IPS-20b (cell line): ENCODE results near the gene NFIC.
"Not testable (repeated sequence)": the region's sequence is repeated elsewhere in the genome, so short reads cannot be mapped to it uniquely, and the experiment has no call there.

Experiments
- H3K27ac ChIP-seq: one replicate; pipeline ENCODE4 v1.5.1; 2013; ENCODE audit warnings: low read length
- H3K27me3 ChIP-seq: 2 replicates; pipeline ENCODE4 v1.6.1; 2013; ENCODE audit warnings: mild to moderate bottlenecking, low read length, inconsistent platforms; ENCODE audit not compliant: insufficient read depth
- H3K36me3 ChIP-seq: 2 replicates; pipeline ENCODE4 v1.6.1; 2013; ENCODE audit warnings: low read depth, mild to moderate bottlenecking, inconsistent platforms, low read length, moderate library complexity; ENCODE audit not compliant: insufficient read depth
- H3K4me1 ChIP-seq: 2 replicates; pipeline ENCODE4 v1.6.1; 2013; ENCODE audit warnings: mild to moderate bottlenecking, control low read depth, inconsistent platforms, low read length, moderate library complexity; ENCODE audit not compliant: insufficient read depth
- H3K4me3 ChIP-seq: 2 replicates; pipeline ENCODE4 v1.5.1; 2013; ENCODE audit warnings: mild to moderate bottlenecking, low read length, inconsistent platforms
- H3K9ac ChIP-seq: 2 replicates; pipeline ENCODE4 v1.6.1; 2013; ENCODE audit warnings: low read depth, mild to moderate bottlenecking, inconsistent platforms, low read length, moderate library complexity
- H3K9me3 ChIP-seq: 2 replicates; pipeline ENCODE4 v1.6.1; 2013; ENCODE audit warnings: mild to moderate bottlenecking, low read depth, low read length, inconsistent platforms; ENCODE audit not compliant: insufficient read depth

Gene NFIC

DNA sequence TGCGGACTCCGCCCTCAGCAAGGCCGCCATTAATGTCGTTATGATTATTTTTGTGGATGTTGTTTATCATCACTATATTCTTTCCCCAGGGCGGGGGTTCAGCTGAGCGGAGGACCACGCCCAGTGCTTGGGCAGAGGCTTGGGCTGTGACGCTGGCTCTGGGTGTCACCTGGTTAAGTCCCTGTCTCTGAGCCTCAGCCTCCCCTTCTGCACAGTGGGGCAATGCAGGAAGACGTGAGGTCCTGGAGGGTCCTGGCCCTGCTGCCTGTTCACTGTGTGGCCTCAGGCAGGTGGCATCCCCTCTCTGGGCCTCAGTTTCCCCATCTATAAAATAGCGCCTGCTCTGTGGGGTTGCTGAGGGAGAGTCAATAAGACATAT is 32.5 kb downstream of the NFIC start:
- no peaks in the 10 kb centered on the region for H3K9me3 ChIP-seq
- peaks cover 20% of the 10 kb centered on the region for H3K27me3 ChIP-seq
- H3K9ac ChIP-seq: no peak overlapping the region
- peak overlapping the region; percentile 35; the same call in 1 of the 2 replicates for H3K4me3 ChIP-seq
- 0 out of 2 replicates have a peak, but pooled peaks cover 4% of the 10 kb centered on the region for H3K4me1 ChIP-seq
- no peak overlapping the region for H3K27ac ChIP-seq
- no peaks in the 10 kb centered on the region for H3K36me3 ChIP-seq

DNA sequence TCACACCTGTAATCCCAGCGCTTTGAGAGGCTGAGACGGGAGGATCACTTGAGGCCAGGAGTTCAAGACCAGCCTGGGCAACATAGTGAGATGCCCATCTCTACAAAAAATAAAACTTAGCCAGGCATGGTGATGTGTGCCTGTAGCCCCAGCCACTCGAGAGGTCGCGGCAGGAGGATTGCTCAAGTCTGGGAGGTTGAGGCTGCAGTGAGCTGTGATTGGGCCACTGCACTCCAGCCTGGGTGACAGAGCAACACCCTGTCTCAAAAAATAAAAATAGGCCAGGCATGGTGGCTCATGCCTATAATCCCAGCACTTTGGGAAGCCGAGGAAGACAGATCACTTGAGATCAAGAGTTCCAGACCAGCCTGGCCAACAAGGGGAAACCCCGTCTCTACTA is 32.9 kb downstream of the NFIC start:
- H3K36me3 ChIP-seq, H3K9me3 ChIP-seq, H3K9ac ChIP-seq, H3K4me3 ChIP-seq, H3K27ac ChIP-seq, H3K4me1 ChIP-seq: not testable (repeated sequence)
- peaks cover 20% of the 10 kb centered on the region for H3K27me3 ChIP-seq

DNA sequence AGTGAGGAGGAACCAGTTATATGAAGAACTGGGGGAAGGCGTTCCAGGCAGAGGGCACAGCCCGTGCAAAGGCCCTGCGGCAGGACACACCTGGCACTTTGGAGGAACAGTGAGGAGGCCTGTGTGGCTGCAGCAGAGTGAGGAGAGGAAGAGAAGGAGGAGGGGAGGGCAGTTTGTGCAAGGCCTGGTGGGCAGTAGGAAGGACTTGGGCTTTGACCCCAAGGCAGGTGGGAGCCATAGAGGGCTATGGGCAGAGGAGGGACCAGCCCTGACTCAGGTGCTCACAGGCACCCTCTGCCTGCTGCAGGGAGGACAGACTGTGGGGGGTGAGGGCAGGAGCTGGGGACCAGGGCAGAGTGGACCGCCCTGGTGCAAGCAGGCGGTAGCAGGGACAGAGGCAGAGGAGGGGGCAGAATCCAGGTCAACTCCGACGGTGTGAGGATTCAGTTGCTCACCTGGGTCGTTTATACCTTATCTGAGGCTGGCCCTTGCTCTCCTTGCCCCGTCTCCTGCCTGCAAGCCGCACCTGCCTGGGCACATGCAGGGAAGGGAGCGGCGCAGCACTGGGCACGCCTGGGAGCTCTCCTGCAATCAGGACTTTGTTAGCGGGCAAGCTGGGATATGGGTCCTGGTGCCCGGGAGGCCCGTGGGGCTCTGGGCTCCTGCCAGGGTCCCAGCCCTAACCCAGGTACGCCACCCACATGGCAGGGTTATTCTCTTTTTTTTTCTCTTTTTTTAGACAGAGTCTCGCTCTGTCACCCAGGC is 34.8 kb downstream of the NFIC start:
- Histone ChIP-seq H3K9ac (no peak overlapping the region), H3K4me1 (0 out of 2 replicates have a peak, but pooled peaks cover 4% of the 10 kb centered on the region), H3K36me3 (no peaks in the 10 kb centered on the region), H3K27ac (no peak overlapping the region), H3K4me3 (no peak overlapping the region), H3K9me3 (no peaks in the 10 kb centered on the region), H3K27me3 (peaks cover 20% of the 10 kb centered on the region)

DNA sequence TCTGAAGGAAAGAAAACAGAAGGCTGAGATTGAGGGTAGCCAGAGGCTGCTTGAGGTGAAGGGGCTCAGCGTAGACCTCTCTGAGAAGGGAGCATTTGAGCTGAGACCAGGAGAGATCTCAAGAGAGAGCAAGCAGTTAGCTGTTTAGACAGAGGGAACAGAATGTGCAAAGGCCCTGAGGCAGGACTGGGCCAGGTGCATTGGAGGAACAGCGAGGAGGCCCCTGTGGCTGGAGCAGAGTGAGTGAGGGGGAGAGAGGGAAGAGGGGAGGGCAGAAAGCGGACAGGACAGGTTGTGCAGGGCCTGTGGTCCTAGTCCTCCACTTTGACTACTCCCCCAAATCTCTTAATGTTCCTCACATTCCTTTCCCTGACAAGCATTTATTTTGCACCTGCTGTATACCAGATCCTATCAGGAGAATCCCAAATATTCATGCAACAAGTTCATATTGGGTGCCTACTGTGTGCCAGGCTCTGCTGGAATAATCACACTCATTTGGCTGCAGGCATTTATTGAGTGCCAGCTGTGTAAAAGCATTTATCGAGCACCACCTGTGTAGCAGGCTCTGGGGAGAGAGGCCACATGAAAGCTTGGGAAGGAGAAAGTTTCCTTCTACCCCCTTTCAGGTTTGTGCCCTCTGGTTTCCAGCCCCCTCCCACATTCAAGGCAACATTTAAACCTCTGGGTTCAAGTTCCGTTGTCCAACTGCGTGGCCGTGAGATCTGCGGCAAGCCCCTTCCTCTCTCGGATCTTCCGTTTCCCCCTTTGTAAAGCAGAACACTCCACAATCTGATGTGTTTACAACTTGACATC is 36.5 kb downstream of the NFIC start:
- H3K27ac ChIP-seq: no peak overlapping the region
- H3K9me3 ChIP-seq: no peaks in the 10 kb centered on the region
- H3K4me1 ChIP-seq: no peaks in the 10 kb centered on the region
- no peak overlapping the region for H3K4me3 ChIP-seq
- H3K9ac ChIP-seq: no peak overlapping the region
- peaks cover 13% of the 10 kb centered on the region for H3K27me3 ChIP-seq
- H3K36me3 ChIP-seq: no peaks in the 10 kb centered on the region

DNA sequence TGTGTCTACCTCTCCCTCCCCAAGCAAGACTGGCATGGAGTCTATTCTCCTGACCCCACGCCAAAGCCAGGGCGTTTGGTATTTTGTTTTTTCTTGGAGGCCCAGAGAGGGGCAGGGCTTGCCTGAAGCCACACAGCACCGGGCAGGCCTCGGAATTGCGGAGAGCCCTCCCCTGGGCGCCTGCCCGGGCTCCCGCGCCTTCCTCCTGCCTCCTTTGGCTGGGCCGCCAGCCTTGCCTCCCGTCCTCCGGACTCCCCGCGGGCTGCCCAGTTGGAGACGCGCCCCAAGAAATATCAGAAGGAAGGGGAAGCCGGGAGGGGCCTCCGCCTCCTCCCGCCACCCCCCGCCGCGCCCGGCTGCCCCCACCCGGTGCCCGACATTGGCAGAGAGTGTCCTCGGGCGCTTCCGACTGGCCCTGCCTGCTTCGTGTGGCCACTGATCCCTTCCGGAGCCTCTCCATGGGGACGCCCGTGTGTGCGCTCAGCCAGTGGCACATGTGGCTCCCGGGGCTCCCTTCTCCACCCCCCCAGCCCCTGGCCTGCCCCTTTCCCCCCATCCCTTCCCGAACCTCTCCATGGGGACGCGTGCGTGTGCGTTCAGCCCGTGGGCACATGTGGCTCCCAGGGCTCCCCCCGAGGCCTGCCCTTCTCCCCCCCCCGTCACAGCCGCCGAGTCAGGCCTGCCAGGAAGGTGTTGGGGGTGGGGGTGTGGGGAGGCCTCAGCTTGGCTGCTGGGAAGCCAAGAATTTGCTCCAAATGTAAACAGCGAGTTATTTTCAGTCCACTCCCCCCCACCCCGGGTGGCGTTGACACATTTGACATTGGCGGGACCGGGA is 37.3 kb downstream of the NFIC start:
- no peaks in the 10 kb centered on the region for H3K4me1 ChIP-seq
- peaks cover 4% of the 10 kb centered on the region for H3K27me3 ChIP-seq
- H3K9me3 ChIP-seq: no peaks in the 10 kb centered on the region
- H3K9ac ChIP-seq: no peak overlapping the region
- no peak overlapping the region for H3K4me3 ChIP-seq
- no peaks in the 10 kb centered on the region for H3K36me3 ChIP-seq
- H3K27ac ChIP-seq: no peak overlapping the region

DNA sequence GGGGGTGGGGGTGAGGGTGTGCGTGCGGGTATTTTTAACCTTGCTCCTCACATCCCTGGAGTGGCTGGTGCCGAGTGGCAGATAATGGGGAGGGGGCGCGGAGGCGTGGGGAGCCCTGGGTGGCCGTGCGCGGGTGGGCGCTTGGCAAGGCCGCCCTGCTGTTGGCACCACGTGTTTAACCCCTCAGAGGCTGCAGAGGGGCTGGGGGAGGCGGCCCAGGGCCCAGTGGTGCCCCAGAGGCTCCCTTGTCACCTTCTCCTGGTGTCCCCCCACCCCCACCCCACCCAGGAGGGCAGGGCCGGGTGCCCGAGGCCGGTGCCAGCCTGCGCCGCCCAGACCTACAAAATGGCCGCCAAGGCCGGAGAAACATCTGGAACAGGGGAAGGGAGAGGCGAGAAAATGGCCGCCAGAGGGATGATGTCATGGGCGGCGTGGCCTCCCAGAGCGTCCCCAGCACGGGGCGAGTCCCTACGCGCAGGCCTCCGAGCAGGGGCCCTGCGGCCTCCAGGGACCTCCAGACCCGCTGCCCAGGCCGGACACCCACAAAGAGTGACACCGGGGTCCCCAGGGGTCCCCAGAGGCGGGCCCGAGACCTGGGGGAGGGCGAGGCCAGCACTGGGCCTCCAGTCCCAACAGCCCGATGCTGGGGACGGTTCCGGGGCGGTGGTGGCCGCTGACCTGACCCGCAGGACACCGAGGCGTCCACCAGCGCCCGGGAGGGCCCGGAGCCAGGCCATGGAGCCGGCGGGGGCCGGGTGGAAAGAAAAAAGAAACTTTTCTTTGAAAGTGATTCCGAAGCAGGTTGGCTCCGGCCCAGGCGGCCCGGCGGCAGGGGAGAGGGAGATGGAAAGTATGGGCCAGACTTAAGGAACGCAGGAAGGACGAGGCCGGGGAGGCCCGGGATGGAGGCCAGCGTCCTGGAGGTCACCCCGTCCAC is 38.2 kb downstream of the NFIC start:
- Histone ChIP-seq H3K4me3 (no peak overlapping the region), H3K36me3 (no peaks in the 10 kb centered on the region), H3K27me3 (peaks cover 7% of the 10 kb centered on the region; the same call in 1 of the 2 replicates), H3K9me3 (no peaks in the 10 kb centered on the region), H3K9ac (no peak overlapping the region), H3K27ac (no peak overlapping the region), H3K4me1 (no peaks in the 10 kb centered on the region)

DNA sequence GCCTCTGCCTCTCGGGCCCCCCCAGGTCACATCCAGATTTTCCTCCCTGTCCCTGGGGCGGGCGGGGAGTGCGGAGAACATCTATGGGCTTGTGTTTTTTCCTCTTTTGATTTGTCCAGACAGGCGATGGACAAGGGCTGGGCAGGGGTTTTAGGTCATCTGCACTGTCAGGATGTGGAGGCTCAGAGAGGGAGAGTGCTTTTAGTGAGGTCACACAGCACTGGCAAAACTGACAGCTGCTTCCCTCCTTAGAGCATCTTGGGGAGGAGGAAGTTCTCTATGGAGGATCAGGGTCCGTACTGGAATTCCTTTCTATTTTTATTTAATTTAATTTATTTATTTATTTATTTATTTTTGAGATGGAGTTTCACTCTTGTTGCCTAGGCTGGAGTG is 38.9 kb downstream of the NFIC start:
- Histone ChIP-seq H3K27me3 (peaks cover 7% of the 10 kb centered on the region; the same call in 1 of the 2 replicates), H3K27ac (no peak overlapping the region)

DNA sequence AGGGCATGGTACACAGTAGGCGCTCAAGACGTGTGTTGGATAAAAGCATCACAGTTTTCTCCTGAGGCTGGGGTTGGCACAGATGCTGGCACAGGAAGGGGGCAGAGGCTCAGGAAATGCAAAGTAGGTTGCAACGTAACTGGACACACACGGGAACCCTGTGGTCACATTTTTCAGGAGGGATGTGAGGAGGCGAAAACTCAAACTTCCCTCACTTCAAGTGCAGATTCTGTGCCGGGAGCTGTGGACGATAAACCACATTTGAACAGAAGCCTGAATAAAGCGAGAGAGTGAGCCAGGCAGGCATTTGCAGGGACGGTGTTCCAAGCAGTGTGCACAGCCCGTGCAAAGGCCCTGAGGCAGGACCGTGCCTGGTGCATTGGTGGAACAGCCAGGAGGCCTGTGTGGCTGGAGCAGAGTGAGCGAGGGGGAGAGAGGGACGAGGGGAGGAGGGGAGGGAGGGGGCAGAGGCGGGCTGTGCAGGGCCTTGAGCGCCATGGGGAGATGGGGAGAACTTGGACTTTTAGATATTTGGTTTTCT is 40.3 kb downstream of the NFIC start:
- Histone ChIP-seq H3K4me1 (no peaks in the 10 kb centered on the region), H3K4me3 (no peak overlapping the region), H3K9ac (no peak overlapping the region), H3K27me3 (peaks cover 7% of the 10 kb centered on the region; the same call in 1 of the 2 replicates), H3K27ac (no peak overlapping the region), H3K36me3 (no peaks in the 10 kb centered on the region), H3K9me3 (no peaks in the 10 kb centered on the region)

More for the DNA sequence above, 38.9 kb downstream of the NFIC start:
- Histone ChIP-seq H3K4me1 (no peaks in the 10 kb centered on the region), H3K9ac (no peak overlapping the region), H3K36me3 (no peaks in the 10 kb centered on the region), H3K9me3 (no peaks in the 10 kb centered on the region), H3K4me3 (no peak overlapping the region)

DNA sequence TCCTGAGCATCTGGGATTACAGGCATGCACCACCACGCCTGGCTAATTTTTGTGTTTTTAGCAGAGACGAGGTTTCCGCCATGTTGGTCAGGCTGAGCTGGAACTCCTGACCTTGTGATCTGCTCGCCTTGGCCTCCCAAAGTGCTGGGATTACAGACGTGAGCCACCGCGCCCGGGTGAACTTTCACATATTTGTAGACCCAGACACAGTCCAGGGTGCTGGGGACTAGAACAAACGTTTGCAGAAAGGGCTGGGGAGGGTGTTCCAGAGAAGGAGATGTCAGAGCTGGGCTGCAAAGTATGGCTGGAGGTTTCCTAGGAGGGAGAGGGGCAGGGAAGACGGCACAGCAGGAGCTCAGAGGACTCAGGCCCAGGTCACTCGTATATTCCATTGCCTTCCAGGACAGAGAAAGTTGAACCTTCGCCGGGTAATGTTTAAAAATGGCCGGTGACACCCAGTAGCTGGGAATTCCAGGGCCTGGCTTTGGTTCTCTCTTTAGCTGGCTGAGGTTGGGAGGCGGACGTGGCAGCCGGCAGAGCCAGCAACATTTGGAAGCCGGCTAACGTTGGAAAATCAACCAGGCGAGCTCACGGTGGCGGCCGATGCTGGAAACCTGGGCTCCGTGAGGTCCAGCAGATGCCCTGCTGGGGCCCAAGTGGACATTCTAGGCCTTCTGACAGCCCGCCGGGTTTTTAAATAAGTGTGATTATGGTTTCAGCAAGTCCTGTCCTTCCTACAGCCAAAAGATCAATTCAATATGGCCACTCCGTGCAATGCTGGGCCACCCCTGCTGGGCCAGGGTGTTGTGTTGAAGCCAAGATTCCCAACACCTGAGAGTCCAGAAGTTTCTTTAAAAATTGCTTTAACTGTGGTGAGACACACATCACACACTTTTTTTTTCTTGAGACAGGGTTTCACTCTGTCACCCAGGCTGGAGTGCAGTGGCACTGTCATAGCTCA is 41.5 kb downstream of the NFIC start:
- Histone ChIP-seq H3K9ac (no peak overlapping the region), H3K4me3 (no peak overlapping the region), H3K36me3 (no peaks in the 10 kb centered on the region), H3K27me3 (0 out of 2 replicates have a peak, but pooled peaks cover 7% of the 10 kb centered on the region), H3K4me1 (no peaks in the 10 kb centered on the region), H3K9me3 (no peaks in the 10 kb centered on the region), H3K27ac (no peak overlapping the region)

DNA sequence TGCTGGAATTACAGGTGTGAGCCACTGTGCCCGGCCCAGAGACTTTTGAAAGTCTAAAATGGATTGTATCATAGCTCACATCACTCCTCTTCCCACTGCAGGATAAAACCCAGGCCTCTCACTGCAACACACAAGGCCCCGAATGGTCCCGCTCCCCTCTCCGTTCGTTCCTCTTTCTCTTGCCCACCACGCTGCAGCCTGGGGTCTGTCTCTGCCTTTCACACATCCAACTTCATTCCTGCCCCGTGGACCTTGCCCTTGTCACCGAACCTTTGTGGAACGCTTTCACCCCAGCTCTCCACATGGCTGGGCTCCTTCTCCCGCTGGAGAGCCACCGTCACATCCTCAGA is 42.6 kb downstream of the NFIC start:
- Histone ChIP-seq H3K27me3 (0 out of 2 replicates have a peak, but pooled peaks cover 7% of the 10 kb centered on the region), H3K4me3 (no peak overlapping the region), H3K4me1 (no peaks in the 10 kb centered on the region), H3K9me3 (no peaks in the 10 kb centered on the region), H3K27ac (no peak overlapping the region), H3K9ac (no peak overlapping the region), H3K36me3 (no peaks in the 10 kb centered on the region)
